Peyer's patch (tissue), 4 donors: Measurements from ENCODE around the gene C7orf33.

Experiments
- POLR2A ChIP-seq, 2 donors: fragments of 450-650 bp; IDR thresholded peaks; one replicate each; pipeline ENCODE4 v1.5.1; 2017; ENCODE audit warnings: antibody characterized with exemption in 2 of 2, mild to moderate bottlenecking in 2 of 2, moderate library complexity in 2 of 2
- TF ChIP-seq, protein P1 (sequence below), 6 experiments: fragments of 450-650 bp in 4 of 6; fragments of 200-600 bp in 2 of 6; sonication (generic) in 1 of 6; IDR thresholded peaks; one replicate each; pipeline ENCODE4 v1.5.1; 2017 to 2019; ENCODE audit warnings: antibody characterized with exemption in 6 of 6, mild to moderate bottlenecking in 3 of 6, moderate library complexity in 1 of 6

DNA sequence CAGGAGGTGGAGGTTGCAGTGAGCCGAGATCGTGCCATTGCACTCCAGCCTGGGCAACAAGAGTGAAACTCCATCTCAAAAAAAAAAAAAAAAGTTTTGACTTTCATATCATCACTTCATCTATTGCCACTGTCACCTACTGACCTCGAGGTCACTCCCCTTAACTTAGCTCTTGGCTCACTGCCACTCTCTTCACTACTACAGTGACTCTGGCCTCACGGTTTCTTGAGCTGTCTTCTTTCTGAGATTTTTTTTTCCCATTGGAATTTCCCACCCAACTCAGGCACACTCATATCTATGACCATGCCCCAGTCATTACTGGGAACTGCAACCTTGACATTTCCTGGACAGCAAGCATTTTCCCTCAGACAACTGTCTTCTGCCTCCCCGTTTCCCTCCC is 42.6 kb upstream of the C7orf33 start:
- TF ChIP-seq, protein P1, sequence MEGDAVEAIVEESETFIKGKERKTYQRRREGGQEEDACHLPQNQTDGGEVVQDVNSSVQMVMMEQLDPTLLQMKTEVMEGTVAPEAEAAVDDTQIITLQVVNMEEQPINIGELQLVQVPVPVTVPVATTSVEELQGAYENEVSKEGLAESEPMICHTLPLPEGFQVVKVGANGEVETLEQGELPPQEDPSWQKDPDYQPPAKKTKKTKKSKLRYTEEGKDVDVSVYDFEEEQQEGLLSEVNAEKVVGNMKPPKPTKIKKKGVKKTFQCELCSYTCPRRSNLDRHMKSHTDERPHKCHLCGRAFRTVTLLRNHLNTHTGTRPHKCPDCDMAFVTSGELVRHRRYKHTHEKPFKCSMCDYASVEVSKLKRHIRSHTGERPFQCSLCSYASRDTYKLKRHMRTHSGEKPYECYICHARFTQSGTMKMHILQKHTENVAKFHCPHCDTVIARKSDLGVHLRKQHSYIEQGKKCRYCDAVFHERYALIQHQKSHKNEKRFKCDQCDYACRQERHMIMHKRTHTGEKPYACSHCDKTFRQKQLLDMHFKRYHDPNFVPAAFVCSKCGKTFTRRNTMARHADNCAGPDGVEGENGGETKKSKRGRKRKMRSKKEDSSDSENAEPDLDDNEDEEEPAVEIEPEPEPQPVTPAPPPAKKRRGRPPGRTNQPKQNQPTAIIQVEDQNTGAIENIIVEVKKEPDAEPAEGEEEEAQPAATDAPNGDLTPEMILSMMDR (IDR thresholded peaks at IDR 0.05): no peak
- no peak for TF ChIP-seq POLR2A (IDR thresholded peaks at IDR 0.05)
